ENCODE measurements around the gene CSPG4.
"Not testable (repeated sequence)": the region's sequence is repeated elsewhere in the genome, so short reads cannot be mapped to it uniquely, and the experiment has no call there.

Gene CSPG4

DNA sequence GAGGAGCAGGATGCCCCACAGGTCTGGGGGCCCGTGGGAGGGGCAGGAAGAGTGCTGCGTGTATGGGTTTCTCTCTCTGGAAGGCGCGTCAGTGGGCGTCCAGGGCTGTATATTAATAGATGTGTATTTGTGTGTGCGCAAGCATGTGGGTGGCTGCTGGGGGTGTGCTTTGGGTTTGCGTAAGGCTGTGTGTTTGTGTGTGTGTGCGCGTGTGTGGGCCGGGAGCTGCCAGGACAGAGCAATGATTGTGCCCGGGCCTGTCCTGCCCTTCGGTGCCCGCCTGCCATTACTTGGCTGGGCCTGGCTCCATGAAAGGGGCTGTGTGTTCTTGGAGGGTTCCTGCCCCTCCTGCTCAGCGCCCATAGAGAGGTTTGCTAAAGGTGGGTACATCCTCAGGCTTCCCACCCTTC is 16.3 kb downstream of the CSPG4 start:
- H3K4me3 ChIP-seq (replicated peaks; ENCODE audit: low read depth, low read length): no peak overlapping the region
- DNase-seq (ENCODE audit: low read depth): no peak
- TF ChIP-seq, protein P1, sequence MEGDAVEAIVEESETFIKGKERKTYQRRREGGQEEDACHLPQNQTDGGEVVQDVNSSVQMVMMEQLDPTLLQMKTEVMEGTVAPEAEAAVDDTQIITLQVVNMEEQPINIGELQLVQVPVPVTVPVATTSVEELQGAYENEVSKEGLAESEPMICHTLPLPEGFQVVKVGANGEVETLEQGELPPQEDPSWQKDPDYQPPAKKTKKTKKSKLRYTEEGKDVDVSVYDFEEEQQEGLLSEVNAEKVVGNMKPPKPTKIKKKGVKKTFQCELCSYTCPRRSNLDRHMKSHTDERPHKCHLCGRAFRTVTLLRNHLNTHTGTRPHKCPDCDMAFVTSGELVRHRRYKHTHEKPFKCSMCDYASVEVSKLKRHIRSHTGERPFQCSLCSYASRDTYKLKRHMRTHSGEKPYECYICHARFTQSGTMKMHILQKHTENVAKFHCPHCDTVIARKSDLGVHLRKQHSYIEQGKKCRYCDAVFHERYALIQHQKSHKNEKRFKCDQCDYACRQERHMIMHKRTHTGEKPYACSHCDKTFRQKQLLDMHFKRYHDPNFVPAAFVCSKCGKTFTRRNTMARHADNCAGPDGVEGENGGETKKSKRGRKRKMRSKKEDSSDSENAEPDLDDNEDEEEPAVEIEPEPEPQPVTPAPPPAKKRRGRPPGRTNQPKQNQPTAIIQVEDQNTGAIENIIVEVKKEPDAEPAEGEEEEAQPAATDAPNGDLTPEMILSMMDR (IDR thresholded peaks at IDR 0.05; ENCODE audit: low read length, missing control alignments): no peak

DNA sequence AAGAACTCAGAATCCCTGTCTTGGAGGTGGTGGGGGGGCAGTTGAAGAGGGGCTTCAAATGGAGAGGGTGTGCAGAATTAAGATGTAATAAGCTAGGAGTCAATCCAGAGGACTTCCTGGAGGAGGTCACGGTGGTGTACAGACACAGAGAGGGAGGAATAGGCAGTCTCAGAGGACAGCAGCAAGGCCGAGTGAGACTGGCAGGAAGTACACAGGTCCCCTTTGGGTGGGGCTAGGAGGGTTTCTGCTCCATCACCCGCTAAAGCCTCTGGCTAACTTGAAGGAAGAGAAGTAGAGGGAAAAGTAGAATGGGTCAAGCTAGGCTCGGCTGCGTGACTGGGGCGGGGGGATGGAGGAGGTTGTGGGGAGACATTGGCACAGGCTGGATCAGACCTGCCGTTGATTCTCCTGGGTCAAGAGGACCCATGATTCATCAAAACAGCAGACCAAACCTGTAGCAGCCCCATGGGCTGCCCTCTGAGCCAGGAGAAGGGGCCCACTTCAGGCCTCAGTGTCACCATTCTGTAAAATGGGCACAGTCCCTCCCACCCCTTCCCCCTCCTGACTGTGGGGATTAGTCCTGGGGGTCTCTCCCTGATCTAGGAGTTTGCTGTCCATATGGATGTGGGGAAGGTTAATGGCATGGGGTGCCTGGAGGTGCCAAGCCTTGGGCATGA is 16.9 kb downstream of the CSPG4 start:
- TF ChIP-seq, protein P1 (IDR thresholded peaks at IDR 0.05; ENCODE audit: low read length, missing control alignments): no peak
- no peak overlapping the region for H3K4me3 ChIP-seq (replicated peaks; ENCODE audit: low read depth, low read length)

DNA sequence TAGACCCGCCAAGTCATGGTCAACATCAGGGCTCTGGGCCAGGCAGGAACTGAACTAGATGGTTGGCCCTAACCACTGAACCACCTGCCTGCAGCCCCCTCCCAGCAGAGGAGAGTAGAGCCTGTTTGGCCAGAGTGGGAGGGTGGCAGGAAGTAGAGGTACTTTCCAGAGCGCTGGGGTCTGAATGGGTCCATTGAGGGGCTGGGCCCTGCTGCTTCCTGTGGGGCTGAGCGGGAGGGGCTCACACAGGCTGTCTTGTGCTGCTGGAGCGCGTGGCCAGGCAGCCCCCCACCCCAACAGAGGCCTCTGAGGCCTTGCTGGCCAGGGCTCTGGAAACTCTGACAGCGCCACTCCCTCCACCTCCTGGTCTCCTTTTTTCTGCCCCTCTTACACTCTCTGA is 17.4 kb downstream of the CSPG4 start:
- H3K4me3 ChIP-seq (replicated peaks; ENCODE audit: low read depth, low read length): no peak overlapping the region
- no peak for DNase-seq (ENCODE audit: low read depth)
- TF ChIP-seq, protein P1 (IDR thresholded peaks at IDR 0.05; ENCODE audit: low read length, missing control alignments): no peak

More for the DNA sequence above, 16.9 kb downstream of the CSPG4 start:
- DNase-seq (ENCODE audit: low read depth): no peak

DNA sequence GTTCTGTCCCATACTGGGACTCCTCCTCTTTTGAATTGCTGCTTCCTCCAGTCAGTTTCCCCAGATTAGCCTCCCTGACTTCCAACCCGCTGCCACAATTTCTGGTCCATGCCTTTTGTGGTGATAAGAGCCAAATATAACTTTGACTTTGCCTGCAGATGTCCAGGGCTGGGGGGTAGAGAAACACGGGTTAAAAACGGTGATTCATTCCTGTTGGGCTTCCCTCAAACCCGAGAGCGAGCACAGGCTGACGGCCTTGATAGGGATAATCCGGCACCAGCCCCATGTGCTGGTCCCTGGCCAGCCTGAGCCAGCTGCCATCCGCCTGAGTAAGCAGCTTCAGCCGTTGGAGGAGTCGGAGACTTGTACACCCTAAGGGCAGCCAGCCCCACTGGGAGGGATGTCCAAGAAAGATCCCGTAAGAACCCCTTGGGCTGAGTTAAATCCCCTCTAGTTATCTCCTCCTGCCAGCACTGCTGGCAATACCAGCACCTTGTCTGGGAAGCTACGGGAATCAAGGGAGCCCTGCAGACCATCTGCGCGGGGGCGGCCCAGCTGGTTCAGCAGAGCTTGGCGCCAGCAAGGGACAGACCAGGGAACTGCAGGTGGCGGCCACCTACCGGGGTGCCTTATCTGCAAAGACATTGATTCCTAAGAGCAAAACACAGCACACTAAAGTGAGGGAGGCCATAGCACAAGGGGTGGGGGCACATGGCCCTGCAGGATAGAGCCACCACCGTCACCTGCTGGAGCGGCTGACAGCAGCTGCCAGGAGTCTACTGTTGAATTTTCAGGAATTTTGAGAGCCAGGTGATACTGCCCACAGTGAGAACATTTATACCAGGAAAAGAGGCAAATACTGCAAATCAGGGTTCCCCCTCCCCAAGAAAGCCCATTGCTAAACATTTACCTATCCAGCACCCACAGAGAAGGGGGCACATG is 18.1 kb downstream of the CSPG4 start:
- H3K4me3 ChIP-seq (replicated peaks; ENCODE audit: low read depth, low read length): no peak overlapping the region
- TF ChIP-seq, protein P1 (IDR thresholded peaks at IDR 0.05; ENCODE audit: low read length, missing control alignments): peak; percentile 35
- peak; percentile 95 for DNase-seq (ENCODE audit: low read depth)

DNA sequence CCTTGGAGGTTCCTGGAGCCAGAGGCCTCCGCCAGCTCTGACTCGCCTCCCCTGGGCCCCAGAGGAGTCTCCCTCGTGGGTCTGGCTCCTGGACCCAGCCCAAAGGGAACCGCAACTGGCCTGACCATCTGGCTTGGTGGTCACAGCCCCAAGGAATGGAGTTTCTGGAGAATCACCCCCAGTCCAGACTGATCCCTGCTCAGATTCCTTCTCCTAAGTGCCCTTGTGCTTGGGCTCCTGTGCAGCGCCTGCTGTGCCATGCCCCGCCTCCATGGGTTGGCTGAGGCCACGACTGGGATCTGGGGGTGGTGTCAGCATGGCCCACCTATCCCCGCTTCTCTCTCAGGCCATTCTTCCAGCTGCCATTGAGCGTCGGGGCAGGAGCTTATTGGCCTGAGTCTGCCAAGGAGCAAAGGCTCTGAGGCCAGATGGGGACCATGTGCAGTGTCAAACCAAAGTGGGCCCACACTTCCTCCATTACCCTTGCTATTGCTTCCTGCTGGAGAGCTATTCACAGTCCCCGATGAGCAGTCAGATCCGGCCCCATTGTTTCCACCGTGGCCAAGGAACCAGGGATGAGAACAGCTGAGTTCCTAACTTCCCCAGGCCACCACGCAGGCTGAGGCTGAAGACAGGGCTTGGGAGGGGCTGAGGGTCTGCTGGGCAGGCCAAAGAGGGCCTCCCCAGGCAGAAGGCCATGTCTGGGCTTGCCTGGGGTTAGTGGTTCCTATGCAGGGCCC is 19.0 kb downstream of the CSPG4 start:
- TF ChIP-seq, protein P1 (IDR thresholded peaks at IDR 0.05; ENCODE audit: low read length, missing control alignments): no peak
- DNase-seq (ENCODE audit: low read depth): peak; percentile 71
- no peak overlapping the region for H3K4me3 ChIP-seq (replicated peaks; ENCODE audit: low read depth, low read length)

DNA sequence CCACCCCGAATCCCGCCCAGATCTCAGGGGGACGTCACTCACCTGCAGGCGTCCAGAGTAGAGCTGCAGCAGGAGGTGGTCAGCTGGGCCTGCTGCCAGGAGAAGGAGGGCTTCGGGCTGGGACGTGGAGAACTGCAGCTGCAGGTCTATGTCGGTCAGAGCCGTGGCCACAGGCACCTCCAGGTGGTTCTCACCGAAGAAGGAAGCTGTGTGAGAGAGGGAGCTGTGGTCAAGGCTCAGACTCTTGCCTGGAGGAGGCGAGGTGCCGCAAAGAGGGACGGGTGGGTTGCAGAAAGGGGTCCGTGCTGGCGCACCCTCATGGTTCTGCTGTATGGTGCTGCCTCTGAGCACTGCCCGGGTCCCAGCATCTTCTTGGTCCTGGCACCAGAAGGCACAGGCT is 19.6 kb downstream of the CSPG4 start:
- not testable (repeated sequence) for DNase-seq (ENCODE audit: low read depth); H3K4me3 ChIP-seq (replicated peaks; ENCODE audit: low read depth, low read length)

DNA sequence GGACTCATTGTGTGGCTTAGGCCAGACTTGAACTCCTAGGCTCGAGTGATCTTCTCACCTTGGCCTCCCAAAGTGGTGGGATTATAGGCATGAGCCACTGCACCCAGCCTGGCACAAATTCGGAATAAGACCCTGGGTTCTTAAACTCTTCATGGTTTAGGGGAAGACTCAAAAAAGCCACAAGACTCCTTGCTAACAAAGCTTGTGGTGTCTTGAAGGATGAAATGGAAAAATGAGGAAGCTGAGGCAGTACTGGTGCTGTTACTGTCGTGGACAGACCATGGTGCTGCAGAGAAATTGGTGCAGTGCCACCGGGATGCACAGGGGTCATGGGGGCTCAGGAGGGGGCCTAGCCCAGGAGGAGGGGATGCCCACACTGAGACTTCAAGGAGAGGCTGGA is 20.3 kb downstream of the CSPG4 start:
- not testable (repeated sequence) for H3K4me3 ChIP-seq (replicated peaks; ENCODE audit: low read depth, low read length); DNase-seq (ENCODE audit: low read depth)

DNA sequence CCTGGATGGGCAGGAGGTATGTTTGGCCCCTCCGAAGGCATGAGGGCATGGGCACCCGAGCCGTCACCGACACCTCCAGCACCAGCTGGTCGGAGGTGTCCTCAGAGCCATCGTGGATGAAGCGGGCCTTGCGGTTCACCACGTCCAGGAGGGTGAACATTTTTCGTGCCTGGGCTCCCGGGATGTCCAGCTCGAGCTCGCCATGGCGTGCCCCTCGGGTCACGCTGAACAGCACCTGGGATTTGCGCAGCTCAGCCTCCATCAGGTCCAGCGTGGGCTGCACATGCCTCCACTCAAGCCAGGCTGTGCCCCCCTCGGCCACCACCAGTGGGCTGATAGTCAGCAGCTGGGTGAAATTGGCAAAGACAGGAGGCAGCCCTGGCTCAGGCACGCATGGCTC is 23.2 kb downstream of the CSPG4 start:
- H3K4me3 ChIP-seq (replicated peaks; ENCODE audit: low read depth, low read length); DNase-seq (ENCODE audit: low read depth): not testable (repeated sequence)

Measured in fibroblast of pulmonary artery (primary cell).